HEK293 (cell line): ENCODE results near the gene AGO3.

Source experiments
- EGR2 ChIP-seq: fragments of 450-650 bp; formaldehyde crosslinking; IDR thresholded peaks from 2 replicates; pipeline ENCODE4 v1.5.1; 2016; ENCODE audit warnings: low read depth, missing biosample characterization, missing genetic modification characterization
- FEZF1 ChIP-seq: fragments of 450-650 bp; formaldehyde crosslinking; IDR thresholded peaks from 2 replicates; pipeline ENCODE4 v1.5.1; 2016; ENCODE audit warnings: missing biosample characterization, missing genetic modification characterization
- GFI1B ChIP-seq: fragments of 450-650 bp; formaldehyde crosslinking; IDR thresholded peaks from 2 replicates; pipeline ENCODE4 v1.5.1; 2016; ENCODE audit warnings: missing biosample characterization, missing genetic modification characterization
- HOXC10 ChIP-seq: sonication (generic); formaldehyde crosslinking; IDR thresholded peaks from 2 replicates; pipeline ENCODE4 v1.8.1; 2023; ENCODE audit warnings: mild to moderate bottlenecking, missing genetic modification reagents
- KLF10 ChIP-seq: fragments of 450-650 bp; IDR thresholded peaks from 2 replicates; pipeline ENCODE4 v1.5.1; 2018; ENCODE audit warnings: missing biosample characterization, mild to moderate bottlenecking, missing genetic modification characterization
- KLF7 ChIP-seq: fragments of 450-650 bp; formaldehyde crosslinking; IDR thresholded peaks from 2 replicates; pipeline ENCODE4 v1.5.1; 2016; ENCODE audit warnings: missing biosample characterization, missing genetic modification characterization, borderline replicate concordance
- KLF9 ChIP-seq: fragments of 450-650 bp; formaldehyde crosslinking; IDR thresholded peaks from 2 replicates; pipeline ENCODE4 v1.5.1; 2016; ENCODE audit warnings: missing biosample characterization, missing genetic modification characterization, low read depth
- PRDM6 ChIP-seq: fragments of 450-650 bp; formaldehyde crosslinking; IDR thresholded peaks from 2 replicates; pipeline ENCODE4 v1.5.1; 2017; ENCODE audit warnings: missing biosample characterization, missing genetic modification characterization
- YY2 ChIP-seq: fragments of 450-650 bp; formaldehyde crosslinking; IDR thresholded peaks from 2 replicates; pipeline ENCODE4 v1.5.1; 2016; ENCODE audit warnings: missing biosample characterization, missing genetic modification characterization
- ZBTB48 ChIP-seq: fragments of 450-650 bp; formaldehyde crosslinking; IDR thresholded peaks from 2 replicates; pipeline ENCODE4 v1.5.1; 2016; ENCODE audit warnings: missing biosample characterization, missing genetic modification characterization
- ZNF23 ChIP-seq: fragments of 450-650 bp; formaldehyde crosslinking; IDR thresholded peaks from 2 replicates; pipeline ENCODE4 v1.5.1; 2016; ENCODE audit warnings: missing biosample characterization, missing genetic modification characterization, borderline replicate concordance
- ZNF311 ChIP-seq: fragments of 450-650 bp; formaldehyde crosslinking; IDR thresholded peaks from 2 replicates; pipeline ENCODE4 v1.5.1; 2017; ENCODE audit warnings: missing biosample characterization, missing genetic modification characterization, borderline replicate concordance
- ZNF324 ChIP-seq: fragments of 450-650 bp; formaldehyde crosslinking; IDR thresholded peaks from 2 replicates; pipeline ENCODE4 v1.5.1; 2016; ENCODE audit warnings: missing biosample characterization, missing genetic modification characterization
- ZNF391 ChIP-seq: fragments of 450-650 bp; formaldehyde crosslinking; IDR thresholded peaks from 2 replicates; pipeline ENCODE4 v1.5.1; 2016; ENCODE audit warnings: low read depth, missing biosample characterization, missing genetic modification characterization, borderline replicate concordance
- ZNF48 ChIP-seq: fragments of 450-650 bp; formaldehyde crosslinking; IDR thresholded peaks from 2 replicates; pipeline ENCODE4 v1.5.1; 2016; ENCODE audit warnings: missing biosample characterization, missing genetic modification characterization
- ZNF514 ChIP-seq: fragments of 450-650 bp; formaldehyde crosslinking; IDR thresholded peaks from 2 replicates; pipeline ENCODE4 v1.5.1; 2016; ENCODE audit warnings: missing biosample characterization, missing genetic modification characterization
- ZNF560 ChIP-seq: fragments of 450-650 bp; formaldehyde crosslinking; IDR thresholded peaks from 2 replicates; pipeline ENCODE4 v1.5.1; 2017; ENCODE audit warnings: missing biosample characterization, missing genetic modification characterization, borderline replicate concordance
- ZNF623 ChIP-seq: fragments of 450-650 bp; formaldehyde crosslinking; IDR thresholded peaks from 2 replicates; pipeline ENCODE4 v1.5.1; 2016; ENCODE audit warnings: missing biosample characterization, missing genetic modification characterization
- ZNF629 ChIP-seq: fragments of 450-650 bp; formaldehyde crosslinking; IDR thresholded peaks from 2 replicates; pipeline ENCODE4 v1.5.1; 2017; ENCODE audit warnings: missing biosample characterization, missing genetic modification characterization
- ZNF777 ChIP-seq: fragments of 450-650 bp; formaldehyde crosslinking; IDR thresholded peaks from 2 replicates; pipeline ENCODE4 v1.5.1; 2017; ENCODE audit warnings: missing biosample characterization, missing genetic modification characterization, borderline replicate concordance
- ZNF785 ChIP-seq: fragments of 450-650 bp; formaldehyde crosslinking; IDR thresholded peaks from 2 replicates; pipeline ENCODE4 v1.5.1; 2016; ENCODE audit warnings: missing biosample characterization, missing genetic modification characterization
- ZNF792 ChIP-seq: fragments of 450-650 bp; formaldehyde crosslinking; IDR thresholded peaks from 2 replicates; pipeline ENCODE4 v1.5.1; 2016; ENCODE audit warnings: missing biosample characterization, missing genetic modification characterization
- ZNF830 ChIP-seq: fragments of 450-650 bp; IDR thresholded peaks from 2 replicates; pipeline ENCODE4 v1.5.0; 2018; ENCODE audit warnings: missing biosample characterization, missing genetic modification characterization, low read depth, mild to moderate bottlenecking, moderate library complexity
- TF ChIP-seq, protein P1 (sequence below): fragments of 450-650 bp; formaldehyde crosslinking; IDR thresholded peaks from 2 replicates; pipeline ENCODE4 v1.5.1; 2016; ENCODE audit warnings: missing biosample characterization, missing genetic modification characterization
- TF ChIP-seq, protein P2 (sequence below): fragments of 450-650 bp; formaldehyde crosslinking; IDR thresholded peaks from 2 replicates; pipeline ENCODE4 v1.5.1; 2016; ENCODE audit warnings: missing biosample characterization, missing genetic modification characterization, borderline replicate concordance
- TF ChIP-seq, protein P3 (sequence below): fragments of 450-650 bp; formaldehyde crosslinking; IDR thresholded peaks from 2 replicates; pipeline ENCODE4 v1.5.1; 2016; ENCODE audit warnings: missing biosample characterization, missing genetic modification characterization
- TF ChIP-seq, protein P4 (sequence below): IDR thresholded peaks from 2 replicates; pipeline ENCODE4 v1.6.1; 2011; ENCODE audit warnings: mild to moderate bottlenecking, low read depth, low read length, borderline replicate concordance

Gene AGO3

DNA sequence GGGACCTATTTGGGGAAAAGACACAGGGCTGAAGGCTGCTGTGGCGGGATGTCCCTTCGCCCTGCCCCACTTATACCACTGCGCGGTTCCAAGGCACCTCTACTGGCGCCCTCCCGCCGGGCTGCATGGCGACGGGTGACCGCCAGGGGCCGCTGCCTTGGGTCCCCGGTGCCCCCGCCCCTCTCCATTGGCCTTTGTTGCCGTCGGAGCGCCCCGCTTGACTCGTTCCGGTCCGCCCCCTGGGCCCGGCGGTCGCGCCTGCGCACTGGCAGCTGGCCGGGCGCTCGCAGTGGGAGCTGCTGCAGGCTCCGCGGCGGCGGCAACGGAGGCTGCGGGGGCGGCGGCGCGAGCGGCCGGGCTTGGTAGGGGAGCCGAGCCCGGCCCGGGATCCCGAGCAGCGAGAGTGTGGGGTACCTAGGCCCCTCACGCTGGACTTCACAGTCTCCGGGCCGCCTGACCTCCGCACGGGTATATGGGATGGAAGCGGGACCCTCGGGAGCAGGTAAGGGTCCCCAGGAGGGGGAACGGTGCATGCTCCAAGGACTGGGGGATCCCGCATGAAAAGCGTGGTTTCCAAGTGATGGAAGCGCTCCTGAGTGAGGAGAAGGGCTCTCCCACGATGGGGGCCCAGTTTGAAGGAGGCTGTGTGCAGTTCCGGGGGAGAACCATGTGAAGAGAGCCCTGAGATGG, 47.8 kb upstream of the AGO3 start, which contains the start of gene AGO1 (continued):
- TF ChIP-seq, protein P1, sequence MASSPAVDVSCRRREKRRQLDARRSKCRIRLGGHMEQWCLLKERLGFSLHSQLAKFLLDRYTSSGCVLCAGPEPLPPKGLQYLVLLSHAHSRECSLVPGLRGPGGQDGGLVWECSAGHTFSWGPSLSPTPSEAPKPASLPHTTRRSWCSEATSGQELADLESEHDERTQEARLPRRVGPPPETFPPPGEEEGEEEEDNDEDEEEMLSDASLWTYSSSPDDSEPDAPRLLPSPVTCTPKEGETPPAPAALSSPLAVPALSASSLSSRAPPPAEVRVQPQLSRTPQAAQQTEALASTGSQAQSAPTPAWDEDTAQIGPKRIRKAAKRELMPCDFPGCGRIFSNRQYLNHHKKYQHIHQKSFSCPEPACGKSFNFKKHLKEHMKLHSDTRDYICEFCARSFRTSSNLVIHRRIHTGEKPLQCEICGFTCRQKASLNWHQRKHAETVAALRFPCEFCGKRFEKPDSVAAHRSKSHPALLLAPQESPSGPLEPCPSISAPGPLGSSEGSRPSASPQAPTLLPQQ (tag by site-specific recombination) = 0 out of 2 replicates have a peak, but pooled peaks have one; percentile 63
- TF ChIP-seq ZNF629 = 0 out of 2 replicates have a peak, but pooled peaks have one; percentile 42
- TF ChIP-seq ZNF785 (tag by site-specific recombination) = no peak
- no peak for TF ChIP-seq HOXC10 (CRISPR knock-in tag)
- 0 out of 2 replicates have a peak, but pooled peaks have one; percentile 15 for TF ChIP-seq ZNF391
- TF ChIP-seq ZNF514 (tag by site-specific recombination) = no peak
- TF ChIP-seq ZNF792 (tag by site-specific recombination) = no peak
- TF ChIP-seq ZNF311 (tag by site-specific recombination) = no peak
- peak; percentile 86 for TF ChIP-seq KLF9 (tag by site-specific recombination)
- 0 out of 2 replicates have a peak, but pooled peaks have one; percentile 33 for TF ChIP-seq KLF7 (tag by site-specific recombination)
- no peak for TF ChIP-seq EGR2 (tag by site-specific recombination)
- TF ChIP-seq, protein P2, sequence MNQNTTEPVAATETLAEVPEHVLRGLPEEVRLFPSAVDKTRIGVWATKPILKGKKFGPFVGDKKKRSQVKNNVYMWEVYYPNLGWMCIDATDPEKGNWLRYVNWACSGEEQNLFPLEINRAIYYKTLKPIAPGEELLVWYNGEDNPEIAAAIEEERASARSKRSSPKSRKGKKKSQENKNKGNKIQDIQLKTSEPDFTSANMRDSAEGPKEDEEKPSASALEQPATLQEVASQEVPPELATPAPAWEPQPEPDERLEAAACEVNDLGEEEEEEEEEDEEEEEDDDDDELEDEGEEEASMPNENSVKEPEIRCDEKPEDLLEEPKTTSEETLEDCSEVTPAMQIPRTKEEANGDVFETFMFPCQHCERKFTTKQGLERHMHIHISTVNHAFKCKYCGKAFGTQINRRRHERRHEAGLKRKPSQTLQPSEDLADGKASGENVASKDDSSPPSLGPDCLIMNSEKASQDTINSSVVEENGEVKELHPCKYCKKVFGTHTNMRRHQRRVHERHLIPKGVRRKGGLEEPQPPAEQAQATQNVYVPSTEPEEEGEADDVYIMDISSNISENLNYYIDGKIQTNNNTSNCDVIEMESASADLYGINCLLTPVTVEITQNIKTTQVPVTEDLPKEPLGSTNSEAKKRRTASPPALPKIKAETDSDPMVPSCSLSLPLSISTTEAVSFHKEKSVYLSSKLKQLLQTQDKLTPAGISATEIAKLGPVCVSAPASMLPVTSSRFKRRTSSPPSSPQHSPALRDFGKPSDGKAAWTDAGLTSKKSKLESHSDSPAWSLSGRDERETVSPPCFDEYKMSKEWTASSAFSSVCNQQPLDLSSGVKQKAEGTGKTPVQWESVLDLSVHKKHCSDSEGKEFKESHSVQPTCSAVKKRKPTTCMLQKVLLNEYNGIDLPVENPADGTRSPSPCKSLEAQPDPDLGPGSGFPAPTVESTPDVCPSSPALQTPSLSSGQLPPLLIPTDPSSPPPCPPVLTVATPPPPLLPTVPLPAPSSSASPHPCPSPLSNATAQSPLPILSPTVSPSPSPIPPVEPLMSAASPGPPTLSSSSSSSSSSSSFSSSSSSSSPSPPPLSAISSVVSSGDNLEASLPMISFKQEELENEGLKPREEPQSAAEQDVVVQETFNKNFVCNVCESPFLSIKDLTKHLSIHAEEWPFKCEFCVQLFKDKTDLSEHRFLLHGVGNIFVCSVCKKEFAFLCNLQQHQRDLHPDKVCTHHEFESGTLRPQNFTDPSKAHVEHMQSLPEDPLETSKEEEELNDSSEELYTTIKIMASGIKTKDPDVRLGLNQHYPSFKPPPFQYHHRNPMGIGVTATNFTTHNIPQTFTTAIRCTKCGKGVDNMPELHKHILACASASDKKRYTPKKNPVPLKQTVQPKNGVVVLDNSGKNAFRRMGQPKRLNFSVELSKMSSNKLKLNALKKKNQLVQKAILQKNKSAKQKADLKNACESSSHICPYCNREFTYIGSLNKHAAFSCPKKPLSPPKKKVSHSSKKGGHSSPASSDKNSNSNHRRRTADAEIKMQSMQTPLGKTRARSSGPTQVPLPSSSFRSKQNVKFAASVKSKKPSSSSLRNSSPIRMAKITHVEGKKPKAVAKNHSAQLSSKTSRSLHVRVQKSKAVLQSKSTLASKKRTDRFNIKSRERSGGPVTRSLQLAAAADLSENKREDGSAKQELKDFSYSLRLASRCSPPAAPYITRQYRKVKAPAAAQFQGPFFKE (tag by site-specific recombination) = no peak
- TF ChIP-seq, protein P3, sequence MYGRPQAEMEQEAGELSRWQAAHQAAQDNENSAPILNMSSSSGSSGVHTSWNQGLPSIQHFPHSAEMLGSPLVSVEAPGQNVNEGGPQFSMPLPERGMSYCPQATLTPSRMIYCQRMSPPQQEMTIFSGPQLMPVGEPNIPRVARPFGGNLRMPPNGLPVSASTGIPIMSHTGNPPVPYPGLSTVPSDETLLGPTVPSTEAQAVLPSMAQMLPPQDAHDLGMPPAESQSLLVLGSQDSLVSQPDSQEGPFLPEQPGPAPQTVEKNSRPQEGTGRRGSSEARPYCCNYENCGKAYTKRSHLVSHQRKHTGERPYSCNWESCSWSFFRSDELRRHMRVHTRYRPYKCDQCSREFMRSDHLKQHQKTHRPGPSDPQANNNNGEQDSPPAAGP (tag by site-specific recombination) = peak; percentile 60; the same call in 1 of the 2 replicates
- TF ChIP-seq ZNF324 (tag by site-specific recombination) = no peak; the same call in 1 of the 2 replicates
- TF ChIP-seq ZNF23 (tag by site-specific recombination) = no peak
- TF ChIP-seq YY2 (tag by site-specific recombination) = no peak
- no peak; the same call in none of the 2 replicates for TF ChIP-seq ZBTB48 (tag by site-specific recombination)
- TF ChIP-seq ZNF560 (tag by site-specific recombination) = no peak
- TF ChIP-seq ZNF777 (tag by site-specific recombination) = no peak
- TF ChIP-seq FEZF1 (tag by site-specific recombination) = no peak
- no peak for TF ChIP-seq ZNF623 (tag by site-specific recombination)
- no peak for TF ChIP-seq ZNF830
- TF ChIP-seq KLF10 (tag by site-specific recombination) = no peak
- no peak for TF ChIP-seq GFI1B (tag by site-specific recombination)
- TF ChIP-seq, protein P4, sequence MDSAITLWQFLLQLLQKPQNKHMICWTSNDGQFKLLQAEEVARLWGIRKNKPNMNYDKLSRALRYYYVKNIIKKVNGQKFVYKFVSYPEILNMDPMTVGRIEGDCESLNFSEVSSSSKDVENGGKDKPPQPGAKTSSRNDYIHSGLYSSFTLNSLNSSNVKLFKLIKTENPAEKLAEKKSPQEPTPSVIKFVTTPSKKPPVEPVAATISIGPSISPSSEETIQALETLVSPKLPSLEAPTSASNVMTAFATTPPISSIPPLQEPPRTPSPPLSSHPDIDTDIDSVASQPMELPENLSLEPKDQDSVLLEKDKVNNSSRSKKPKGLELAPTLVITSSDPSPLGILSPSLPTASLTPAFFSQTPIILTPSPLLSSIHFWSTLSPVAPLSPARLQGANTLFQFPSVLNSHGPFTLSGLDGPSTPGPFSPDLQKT = no peak
- no peak for TF ChIP-seq ZNF48 (tag by site-specific recombination)
- TF ChIP-seq PRDM6 (tag by site-specific recombination) = no peak
